ENCODE data around the gene KCNK4. TPM values are rescaled to one million over a fixed set of nuclear protein-coding genes. Genes with fewer than 3 reads are reported as not detected.

KCNK4 gene
- total and polyA plus RNA-seq, 2 experiments from 2014 or later, result 0.13 TPM; not detected in 1

GRCh38 chr11:64304316-64305072 lies 13.4 kb downstream of the KCNK4 start:
- H3K27me3 ChIP-seq (replicated peaks; ENCODE audit: insufficient read depth), result peaks cover 4% of the 10 kb centered on the region; the same call in 1 of the 2 replicates
- H3K79me2 ChIP-seq (ENCODE audit: insufficient read depth), result peaks cover 17% of the 10 kb centered on the region; the same call in 1 of the 2 replicates
- H4K20me1 ChIP-seq (ENCODE audit: insufficient read depth), result no peaks in the 10 kb centered on the region
- peaks cover 13% of the 10 kb centered on the region for H3K4me1 ChIP-seq (ENCODE audit: insufficient read depth)
- H2AFZ ChIP-seq, result peak overlapping the region; percentile 76
- 2% methylated on average over 44 to 46 of the region's 46 CpGs for WGBS, 2 experiments (ENCODE audit: low coverage in 1 of 2, low lambda C conversion rate in 2 of 2, missing lambda C conversion rate in 2 of 2)
- peak overlapping the region; percentile 87 for H3K4me3 ChIP-seq
- TF ChIP-seq EZH2phosphoT487 (IDR thresholded peaks at IDR 0.05; ENCODE audit: insufficient read depth, low read depth) (no peak), EZH2 (IDR thresholded peaks at IDR 0.05; ENCODE audit: insufficient read depth, poor library complexity, severe bottlenecking) (no peak)
- DNase-seq, result peak; percentile 95
- peak overlapping the region; percentile 75 for H3K9ac ChIP-seq
- no peaks in the 10 kb centered on the region for H3K9me3 ChIP-seq (ENCODE audit: low read depth)
- peak overlapping the region; percentile 81 for H3K27ac ChIP-seq
- peak overlapping the region; percentile 88 for H3K4me2 ChIP-seq (ENCODE audit: unreplicated experiment)
- 0 out of 2 replicates have a peak, but pooled peaks cover 11% of the 10 kb centered on the region for H3F3A ChIP-seq (ENCODE audit: insufficient read depth)
- in situ Hi-C loops (cut with MboI), result no loop called here
- H3K9me2 ChIP-seq (ENCODE audit: insufficient read depth), result no peaks in the 10 kb centered on the region
- H3K36me3 ChIP-seq (ENCODE audit: low read depth), result no peaks in the 10 kb centered on the region

- Histone ChIP-seq H3K36me3 (ENCODE audit: low read depth) (no peaks in the 10 kb centered on the region), H3K79me2 (ENCODE audit: insufficient read depth) (peaks cover 22% of the 10 kb centered on the region; the same call in 1 of the 2 replicates), H3K4me2 (ENCODE audit: unreplicated experiment) (peak within 1 kb of the TSS; percentile 88), H3K9ac (peak within 1 kb of the TSS; percentile 79), H3K27ac (peak within 1 kb of the TSS; percentile 81), H3K4me1 (ENCODE audit: insufficient read depth) (peaks cover 10% of the 10 kb centered on the region), H3K9me2 (ENCODE audit: insufficient read depth) (no peaks in the 10 kb centered on the region), H3K27me3 (replicated peaks; ENCODE audit: insufficient read depth) (no peaks in the 10 kb centered on the region), H3F3A (ENCODE audit: insufficient read depth) (0 out of 2 replicates have a peak, but pooled peaks cover 11% of the 10 kb centered on the region), H4K20me1 (ENCODE audit: insufficient read depth) (no peaks in the 10 kb centered on the region), H3K4me3 (peak within 1 kb of the TSS; percentile 87), H3K9me3 (ENCODE audit: low read depth) (no peaks in the 10 kb centered on the region), H2AFZ (peak within 1 kb of the TSS; percentile 78)
- peak; percentile 100 for DNase-seq
- WGBS, 2 experiments (ENCODE audit: low coverage in 1 of 2, low lambda C conversion rate in 2 of 2, missing lambda C conversion rate in 2 of 2), result 2 to 4% methylated on average over 32 to 51 of the region's 81 CpGs
- in situ Hi-C loops (cut with MboI), result no loop called here
- TF ChIP-seq EZH2 (IDR thresholded peaks at IDR 0.05; ENCODE audit: insufficient read depth, poor library complexity, severe bottlenecking) (no peak), EZH2phosphoT487 (IDR thresholded peaks at IDR 0.05; ENCODE audit: insufficient read depth, low read depth) (no peak)
Measured at GRCh38 chr11:64305075-64305690, 14.1 kb downstream of the KCNK4 start, which contains the start of gene ESRRA. TSS of gene ESRRA (plus strand) at chr11:64305524. CDS start at chr11:64307180, 1,656 bp downstream.

DNA sequence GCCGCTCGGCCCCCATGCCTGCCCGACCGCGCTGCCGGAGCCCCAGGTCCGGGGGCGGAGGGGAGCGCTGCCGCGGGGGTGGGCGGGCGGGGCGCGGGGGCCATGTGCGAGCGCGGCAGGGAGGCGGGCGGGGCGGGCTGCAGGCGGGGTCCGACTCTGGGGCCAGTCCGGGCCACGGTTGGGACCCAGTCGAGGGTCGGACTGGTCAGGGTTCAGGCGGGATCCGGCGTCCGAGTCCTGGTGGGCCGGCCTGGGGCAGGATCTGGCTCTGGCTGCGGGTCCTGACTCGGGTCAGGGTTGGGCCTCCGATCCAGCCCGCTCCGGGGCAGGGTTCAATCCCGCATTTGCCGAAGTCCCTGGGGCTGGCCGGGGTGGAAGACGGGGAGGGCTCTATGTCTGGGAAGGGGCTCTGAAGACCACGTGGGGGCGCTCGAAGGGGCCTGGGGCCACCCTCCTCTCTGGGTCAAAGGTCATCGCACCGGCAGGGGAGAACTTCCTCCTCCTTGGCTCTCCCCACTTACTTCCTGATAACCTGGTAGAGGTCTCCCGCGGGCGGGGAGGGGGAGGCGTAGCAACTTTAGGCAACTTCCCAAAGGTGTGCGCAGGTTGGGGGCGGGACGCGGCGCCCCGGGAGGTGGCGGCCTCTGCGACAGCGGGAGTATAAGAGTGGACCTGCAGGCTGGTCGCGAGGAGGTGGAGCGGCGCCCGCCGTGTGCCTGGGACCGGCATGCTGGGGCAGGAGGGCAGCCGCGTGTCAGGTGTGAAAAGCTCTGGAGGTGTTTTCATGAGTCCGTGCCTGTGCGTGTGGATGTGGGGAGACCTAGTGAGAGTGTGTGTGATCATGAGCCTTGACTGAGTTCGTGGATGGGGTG lies 14.8 kb downstream of the KCNK4 start:
- Histone ChIP-seq H3K4me2 (ENCODE audit: unreplicated experiment) (peak overlapping the region; percentile 75), H3K79me2 (ENCODE audit: insufficient read depth) (peaks cover 27% of the 10 kb centered on the region; the same call in 1 of the 2 replicates), H3K27ac (no peak overlapping the region), H3K36me3 (ENCODE audit: low read depth) (no peaks in the 10 kb centered on the region), H3F3A (ENCODE audit: insufficient read depth) (0 out of 2 replicates have a peak, but pooled peaks cover 11% of the 10 kb centered on the region), H3K9me2 (ENCODE audit: insufficient read depth) (no peaks in the 10 kb centered on the region), H2AFZ (peak overlapping the region; percentile 78), H3K4me1 (ENCODE audit: insufficient read depth) (peaks cover 6% of the 10 kb centered on the region; the same call in 1 of the 2 replicates), H3K4me3 (peak overlapping the region; percentile 87), H3K27me3 (replicated peaks; ENCODE audit: insufficient read depth) (no peaks in the 10 kb centered on the region), H3K9me3 (ENCODE audit: low read depth) (no peaks in the 10 kb centered on the region), H4K20me1 (ENCODE audit: insufficient read depth) (no peaks in the 10 kb centered on the region), H3K9ac (peak overlapping the region; percentile 79)
- peak; percentile 39 for DNase-seq
- TF ChIP-seq EZH2 (IDR thresholded peaks at IDR 0.05; ENCODE audit: insufficient read depth, poor library complexity, severe bottlenecking) (no peak), EZH2phosphoT487 (IDR thresholded peaks at IDR 0.05; ENCODE audit: insufficient read depth, low read depth) (no peak)
- in situ Hi-C loops (cut with MboI), result no loop called here
- WGBS, 2 experiments (ENCODE audit: low coverage in 1 of 2, low lambda C conversion rate in 2 of 2, missing lambda C conversion rate in 2 of 2), result 1% methylated on average over 24 to 67 of the region's 71 CpGs

DNA sequence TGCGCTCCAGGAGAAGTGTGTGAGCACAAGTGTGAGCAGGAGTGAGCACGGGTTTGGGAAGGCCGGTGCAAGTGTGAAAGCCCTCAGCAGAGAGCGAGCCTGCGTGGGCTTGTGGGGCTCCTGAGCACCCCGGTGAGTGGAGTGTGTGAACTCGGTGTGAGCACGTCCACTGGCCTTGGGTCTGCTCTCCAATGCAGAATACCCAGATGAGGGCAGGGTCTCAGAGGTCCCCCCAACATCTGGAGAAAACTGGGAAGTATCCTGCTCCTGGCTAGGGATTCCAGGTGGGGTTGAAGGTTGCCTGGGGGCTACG lies 15.4 kb downstream of the KCNK4 start:
- Histone ChIP-seq H3K27ac (no peak overlapping the region), H3K36me3 (ENCODE audit: low read depth) (no peaks in the 10 kb centered on the region), H3F3A (ENCODE audit: insufficient read depth) (0 out of 2 replicates have a peak, but pooled peaks cover 11% of the 10 kb centered on the region), H3K79me2 (ENCODE audit: insufficient read depth) (peaks cover 33% of the 10 kb centered on the region; the same call in 1 of the 2 replicates), H3K4me1 (ENCODE audit: insufficient read depth) (peaks cover 6% of the 10 kb centered on the region; the same call in 1 of the 2 replicates), H3K4me2 (ENCODE audit: unreplicated experiment) (peak overlapping the region; percentile 75), H3K9me3 (ENCODE audit: low read depth) (no peaks in the 10 kb centered on the region), H2AFZ (peak overlapping the region; percentile 78), H3K4me3 (peak overlapping the region; percentile 87), H3K9me2 (ENCODE audit: insufficient read depth) (no peaks in the 10 kb centered on the region), H3K9ac (peak overlapping the region; percentile 79), H4K20me1 (ENCODE audit: insufficient read depth) (no peaks in the 10 kb centered on the region), H3K27me3 (replicated peaks; ENCODE audit: insufficient read depth) (no peaks in the 10 kb centered on the region)
- no peak for TF ChIP-seq EZH2phosphoT487 (IDR thresholded peaks at IDR 0.05; ENCODE audit: insufficient read depth, low read depth)
- TF ChIP-seq EZH2 (IDR thresholded peaks at IDR 0.05; ENCODE audit: insufficient read depth, poor library complexity, severe bottlenecking), result no peak
- DNase-seq, result no peak
- in situ Hi-C loops (cut with MboI), result no loop called here
- 26 to 31% methylated on average over 9 of the region's 9 CpGs for WGBS, 2 experiments (ENCODE audit: low coverage in 1 of 2, low lambda C conversion rate in 2 of 2, missing lambda C conversion rate in 2 of 2)
